ENCODE data around the gene BANF2.

- TF ChIP-seq CTCF (IDR thresholded peaks at IDR 0.05): no peak
- TF ChIP-seq POLR2A (IDR thresholded peaks at IDR 0.05): no peak
Observed at GRCh38 chr20:17725094-17725835, 25.5 kb downstream of the BANF2 start.
